Measurements from ENCODE around the gene EBF4. TPM values are rescaled to one million over a fixed set of nuclear protein-coding genes. Genes with fewer than 3 reads are reported as not detected.

EBF4 gene
- total RNA-seq, 1 experiment from 2014 or later: 2.7 TPM

DNA sequence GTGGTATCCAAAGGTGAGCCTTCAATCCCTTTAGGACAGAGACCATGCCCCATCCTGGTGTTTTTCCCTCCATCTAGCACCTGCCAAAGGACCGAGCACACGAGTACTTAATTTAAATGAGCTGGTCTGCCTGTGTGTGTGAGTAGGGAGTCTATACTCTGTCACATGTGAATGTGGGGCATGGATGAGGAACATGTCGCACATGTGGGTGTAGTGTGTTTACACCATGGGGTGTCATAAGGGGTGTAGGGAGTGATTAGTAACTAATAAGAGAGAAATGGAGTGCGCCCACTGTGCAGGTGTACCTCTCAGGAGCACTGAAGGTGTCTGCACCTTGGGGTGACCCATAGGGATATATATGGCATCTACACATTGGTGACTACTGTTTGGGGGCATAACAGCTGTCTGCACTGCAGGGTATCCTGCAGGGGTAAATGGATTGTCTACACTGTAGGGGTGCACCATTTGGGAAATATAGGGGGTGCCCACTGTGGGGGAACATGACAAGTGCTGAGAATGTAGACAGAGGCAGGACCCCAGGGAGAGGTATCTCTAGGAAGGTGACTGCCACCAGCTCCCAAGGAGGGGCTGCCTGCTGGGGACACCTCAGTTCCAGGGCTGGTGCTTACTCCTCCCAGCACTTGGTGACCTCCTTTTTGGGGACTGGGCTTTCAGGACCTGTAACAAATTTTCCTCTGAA lies 53.5 kb downstream of the EBF4 start (continued):
- TF ChIP-seq, protein P1, sequence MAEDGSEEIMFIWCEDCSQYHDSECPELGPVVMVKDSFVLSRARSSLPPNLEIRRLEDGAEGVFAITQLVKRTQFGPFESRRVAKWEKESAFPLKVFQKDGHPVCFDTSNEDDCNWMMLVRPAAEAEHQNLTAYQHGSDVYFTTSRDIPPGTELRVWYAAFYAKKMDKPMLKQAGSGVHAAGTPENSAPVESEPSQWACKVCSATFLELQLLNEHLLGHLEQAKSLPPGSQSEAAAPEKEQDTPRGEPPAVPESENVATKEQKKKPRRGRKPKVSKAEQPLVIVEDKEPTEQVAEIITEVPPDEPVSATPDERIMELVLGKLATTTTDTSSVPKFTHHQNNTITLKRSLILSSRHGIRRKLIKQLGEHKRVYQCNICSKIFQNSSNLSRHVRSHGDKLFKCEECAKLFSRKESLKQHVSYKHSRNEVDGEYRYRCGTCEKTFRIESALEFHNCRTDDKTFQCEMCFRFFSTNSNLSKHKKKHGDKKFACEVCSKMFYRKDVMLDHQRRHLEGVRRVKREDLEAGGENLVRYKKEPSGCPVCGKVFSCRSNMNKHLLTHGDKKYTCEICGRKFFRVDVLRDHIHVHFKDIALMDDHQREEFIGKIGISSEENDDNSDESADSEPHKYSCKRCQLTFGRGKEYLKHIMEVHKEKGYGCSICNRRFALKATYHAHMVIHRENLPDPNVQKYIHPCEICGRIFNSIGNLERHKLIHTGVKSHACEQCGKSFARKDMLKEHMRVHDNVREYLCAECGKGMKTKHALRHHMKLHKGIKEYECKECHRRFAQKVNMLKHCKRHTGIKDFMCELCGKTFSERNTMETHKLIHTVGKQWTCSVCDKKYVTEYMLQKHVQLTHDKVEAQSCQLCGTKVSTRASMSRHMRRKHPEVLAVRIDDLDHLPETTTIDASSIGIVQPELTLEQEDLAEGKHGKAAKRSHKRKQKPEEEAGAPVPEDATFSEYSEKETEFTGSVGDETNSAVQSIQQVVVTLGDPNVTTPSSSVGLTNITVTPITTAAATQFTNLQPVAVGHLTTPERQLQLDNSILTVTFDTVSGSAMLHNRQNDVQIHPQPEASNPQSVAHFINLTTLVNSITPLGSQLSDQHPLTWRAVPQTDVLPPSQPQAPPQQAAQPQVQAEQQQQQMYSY (CRISPR knock-in tag; IDR thresholded peaks at IDR 0.05): no peak
- TF ChIP-seq SP1 (CRISPR knock-in tag; conservative IDR thresholded peaks at IDR 0.05) (no peak), SOX15 (CRISPR knock-in tag; IDR thresholded peaks at IDR 0.05) (no peak)
- TF ChIP-seq, protein P2, sequence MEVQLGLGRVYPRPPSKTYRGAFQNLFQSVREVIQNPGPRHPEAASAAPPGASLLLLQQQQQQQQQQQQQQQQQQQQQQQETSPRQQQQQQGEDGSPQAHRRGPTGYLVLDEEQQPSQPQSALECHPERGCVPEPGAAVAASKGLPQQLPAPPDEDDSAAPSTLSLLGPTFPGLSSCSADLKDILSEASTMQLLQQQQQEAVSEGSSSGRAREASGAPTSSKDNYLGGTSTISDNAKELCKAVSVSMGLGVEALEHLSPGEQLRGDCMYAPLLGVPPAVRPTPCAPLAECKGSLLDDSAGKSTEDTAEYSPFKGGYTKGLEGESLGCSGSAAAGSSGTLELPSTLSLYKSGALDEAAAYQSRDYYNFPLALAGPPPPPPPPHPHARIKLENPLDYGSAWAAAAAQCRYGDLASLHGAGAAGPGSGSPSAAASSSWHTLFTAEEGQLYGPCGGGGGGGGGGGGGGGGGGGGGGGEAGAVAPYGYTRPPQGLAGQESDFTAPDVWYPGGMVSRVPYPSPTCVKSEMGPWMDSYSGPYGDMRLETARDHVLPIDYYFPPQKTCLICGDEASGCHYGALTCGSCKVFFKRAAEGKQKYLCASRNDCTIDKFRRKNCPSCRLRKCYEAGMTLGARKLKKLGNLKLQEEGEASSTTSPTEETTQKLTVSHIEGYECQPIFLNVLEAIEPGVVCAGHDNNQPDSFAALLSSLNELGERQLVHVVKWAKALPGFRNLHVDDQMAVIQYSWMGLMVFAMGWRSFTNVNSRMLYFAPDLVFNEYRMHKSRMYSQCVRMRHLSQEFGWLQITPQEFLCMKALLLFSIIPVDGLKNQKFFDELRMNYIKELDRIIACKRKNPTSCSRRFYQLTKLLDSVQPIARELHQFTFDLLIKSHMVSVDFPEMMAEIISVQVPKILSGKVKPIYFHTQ (CRISPR knock-in tag; IDR thresholded peaks at IDR 0.05): no peak

DNA sequence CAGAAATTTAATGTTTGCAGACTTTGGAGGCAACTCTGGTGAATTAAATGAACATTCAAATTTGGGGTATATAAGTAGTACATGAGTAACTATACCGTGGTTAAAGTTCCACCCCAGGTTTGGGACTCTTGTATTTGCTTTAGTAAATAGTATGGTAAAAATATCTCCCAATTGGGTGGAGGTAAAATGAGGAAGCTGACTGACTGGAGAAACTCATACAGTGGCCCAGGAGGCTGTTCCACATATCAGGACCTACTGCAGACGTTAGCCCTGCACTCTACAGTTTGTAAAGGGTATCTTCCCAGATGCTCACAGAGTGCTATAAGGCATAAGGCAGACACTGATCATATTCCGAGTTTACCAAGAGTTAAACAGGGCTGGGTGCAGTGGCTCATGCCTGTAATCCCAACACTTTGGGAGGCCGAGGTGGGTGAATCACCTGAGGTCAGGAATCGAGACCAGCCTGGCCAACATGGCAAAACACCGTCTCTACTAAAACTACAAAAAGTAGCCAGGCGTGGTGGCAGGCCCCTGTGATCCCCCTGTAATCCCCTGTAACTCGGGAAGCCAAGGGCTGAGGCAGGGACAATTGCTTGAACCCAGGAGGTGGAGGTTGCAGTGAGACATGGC lies 54.2 kb downstream of the EBF4 start:
- ChIA-PET POLR2A (no interaction called here), CTCF (no interaction called here)
- peaks cover 38% of the 10 kb centered on the region for H3K4me1 Mint-ChIP-seq
- no peaks in the 10 kb centered on the region for H3K36me3 Mint-ChIP-seq
- ATAC-seq: no peak
- H3K27me3 Mint-ChIP-seq (ENCODE audit: low read depth): peaks cover 95% of the 10 kb centered on the region
- DNase-seq (ENCODE audit: low spot score): no peak
- H3K4me3 Mint-ChIP-seq: no peak overlapping the region
- H3K9me3 Mint-ChIP-seq: no peaks in the 10 kb centered on the region
- no peak overlapping the region for H3K27ac Mint-ChIP-seq
- TF ChIP-seq SP1 (CRISPR knock-in tag; conservative IDR thresholded peaks at IDR 0.05): no peak
- TF ChIP-seq, protein P3, sequence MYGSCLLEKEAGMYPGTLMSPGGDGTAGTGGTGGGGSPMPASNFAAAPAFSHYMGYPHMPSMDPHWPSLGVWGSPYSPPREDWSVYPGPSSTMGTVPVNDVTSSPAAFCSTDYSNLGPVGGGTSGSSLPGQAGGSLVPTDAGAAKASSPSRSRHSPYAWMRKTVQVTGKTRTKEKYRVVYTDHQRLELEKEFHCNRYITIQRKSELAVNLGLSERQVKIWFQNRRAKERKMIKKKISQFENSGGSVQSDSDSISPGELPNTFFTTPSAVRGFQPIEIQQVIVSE (CRISPR knock-in tag; IDR thresholded peaks at IDR 0.05; ENCODE audit: borderline replicate concordance): no peak

DNA sequence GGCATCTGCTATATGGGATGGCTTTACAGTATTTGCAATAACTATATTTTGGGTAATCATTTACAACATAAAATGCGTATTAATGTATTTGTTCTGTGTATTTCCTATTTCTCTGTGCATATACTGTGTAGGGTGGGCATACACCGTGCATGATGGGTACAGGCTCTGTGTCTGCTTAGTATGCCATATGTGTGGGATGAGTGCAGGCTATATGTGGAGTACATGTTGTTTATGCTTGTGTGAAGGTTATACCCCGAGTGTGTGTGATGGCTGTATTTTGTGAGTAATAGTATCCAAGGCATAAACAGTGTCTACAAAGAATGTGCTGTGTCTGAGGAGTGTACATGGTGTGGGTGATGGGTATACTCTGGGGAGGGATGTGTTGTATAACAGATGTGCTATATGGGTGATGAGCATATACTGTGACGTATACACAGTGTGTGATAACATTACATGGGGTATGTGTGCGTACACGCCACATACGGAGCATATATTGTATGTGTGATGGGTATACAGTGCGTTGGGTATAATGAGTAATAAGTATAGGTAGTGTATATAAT lies 55.2 kb downstream of the EBF4 start:
- TF ChIP-seq ELF4 (CRISPR knock-in tag; IDR thresholded peaks at IDR 0.05; ENCODE audit: low read depth): no peak
- TF ChIP-seq, protein P4, sequence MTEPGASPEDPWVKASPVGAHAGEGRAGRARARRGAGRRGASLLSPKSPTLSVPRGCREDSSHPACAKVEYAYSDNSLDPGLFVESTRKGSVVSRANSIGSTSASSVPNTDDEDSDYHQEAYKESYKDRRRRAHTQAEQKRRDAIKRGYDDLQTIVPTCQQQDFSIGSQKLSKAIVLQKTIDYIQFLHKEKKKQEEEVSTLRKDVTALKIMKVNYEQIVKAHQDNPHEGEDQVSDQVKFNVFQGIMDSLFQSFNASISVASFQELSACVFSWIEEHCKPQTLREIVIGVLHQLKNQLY (CRISPR knock-in tag; IDR thresholded peaks at IDR 0.05): no peak
- no peaks in the 10 kb centered on the region for H3K36me3 Mint-ChIP-seq
- ATAC-seq (no peak), DNase-seq (ENCODE audit: low spot score) (no peak)
- peaks cover 38% of the 10 kb centered on the region for H3K4me1 Mint-ChIP-seq
- no peaks in the 10 kb centered on the region for H3K9me3 Mint-ChIP-seq
- POLR2A ChIA-PET: no interaction called here
- H3K27ac Mint-ChIP-seq: no peak overlapping the region
- peaks cover 89% of the 10 kb centered on the region for H3K27me3 Mint-ChIP-seq (ENCODE audit: low read depth)
- no peak overlapping the region for H3K4me3 Mint-ChIP-seq
- CTCF ChIA-PET: no interaction called here

DNA sequence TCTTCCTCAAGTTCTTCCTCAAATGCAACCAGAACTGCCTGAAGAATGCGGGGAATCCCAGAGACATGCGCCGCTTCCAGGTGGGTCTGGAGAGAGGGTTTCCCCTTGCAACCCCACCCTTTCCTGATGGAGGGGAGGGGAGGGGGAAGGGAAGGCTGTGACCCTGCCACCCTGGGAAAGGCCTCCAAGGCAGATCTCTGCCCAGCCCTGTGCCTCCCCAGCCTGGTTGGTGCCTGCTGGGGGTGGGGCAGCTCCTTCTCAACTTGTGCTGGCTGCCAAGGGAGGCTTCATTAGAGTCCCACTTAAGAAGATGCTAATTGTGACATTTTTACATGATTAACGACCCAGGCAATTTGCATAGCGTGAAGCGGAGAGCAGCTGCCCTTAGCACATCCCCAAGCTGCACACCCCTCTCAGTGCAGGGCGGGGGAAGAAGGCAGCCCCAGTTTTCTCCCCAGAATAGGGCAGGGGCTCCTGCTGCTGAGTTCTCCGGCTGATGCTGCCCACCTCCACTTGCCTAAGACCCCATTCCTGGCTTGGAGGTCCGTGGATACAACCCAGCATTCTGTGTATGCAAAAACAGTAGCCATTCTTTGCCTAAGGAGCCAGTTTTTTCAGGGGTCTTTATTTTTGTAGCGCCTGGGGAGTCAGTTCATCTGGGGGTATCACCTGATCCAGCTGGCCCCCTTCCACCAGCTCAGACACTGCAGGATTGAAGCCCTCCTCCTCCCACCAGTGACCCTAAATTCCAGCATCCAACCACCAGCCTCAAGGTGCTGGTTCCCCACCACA lies 56.2 kb downstream of the EBF4 start:
- DNase-seq (ENCODE audit: low spot score) (peak; percentile 64), ATAC-seq (peak; percentile 36)
- no peaks in the 10 kb centered on the region for H3K36me3 Mint-ChIP-seq
- CTCF ChIA-PET: interaction anchor here (0.7 to 2.7 kb wide), 3 partner anchors 55 to 305 kb away, joined by 3 to 8 read pairs (median 4); no protein-coding TSS in a partner anchor
- H3K27ac Mint-ChIP-seq: no peak overlapping the region
- peak overlapping the region; percentile 43 for H3K4me3 Mint-ChIP-seq
- TF ChIP-seq, protein P5, sequence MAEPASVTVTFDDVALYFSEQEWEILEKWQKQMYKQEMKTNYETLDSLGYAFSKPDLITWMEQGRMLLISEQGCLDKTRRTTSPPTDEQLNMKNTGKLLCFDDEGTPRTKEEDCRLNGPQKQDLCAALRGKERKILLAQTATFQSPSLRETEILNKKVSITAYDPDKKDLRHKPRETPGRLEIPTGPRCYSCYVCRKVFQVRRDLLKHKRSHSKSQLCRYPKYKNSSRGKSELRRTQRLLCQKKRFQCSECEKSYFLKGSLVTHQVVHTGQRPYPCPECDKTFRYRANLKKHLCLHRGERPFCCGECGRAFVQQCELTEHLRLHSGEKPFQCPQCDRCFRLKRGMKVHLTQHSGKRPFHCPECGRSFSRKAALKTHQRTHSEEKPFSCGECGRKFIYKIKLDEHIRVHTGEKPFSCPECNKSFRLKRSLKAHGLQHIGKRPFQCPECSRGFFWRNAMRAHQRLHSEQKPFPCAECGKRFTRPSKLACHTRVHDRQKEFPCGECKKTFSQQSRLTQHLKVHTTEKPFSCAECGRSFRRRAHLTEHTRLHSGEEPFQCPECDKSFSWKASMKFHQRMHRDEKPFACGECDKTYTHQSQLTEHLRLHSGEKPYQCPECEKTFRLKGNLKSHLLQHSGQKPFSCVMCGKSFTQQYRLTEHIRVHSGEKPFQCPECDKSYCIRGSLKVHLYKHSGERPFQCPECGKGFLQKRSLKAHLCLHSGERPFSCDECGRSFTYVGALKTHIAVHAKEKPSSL (CRISPR knock-in tag; conservative IDR thresholded peaks at IDR 0.05): no peak
- TF ChIP-seq CREB1 (CRISPR knock-in tag; IDR thresholded peaks at IDR 0.05) (no peak), JUN (CRISPR knock-in tag; IDR thresholded peaks at IDR 0.05) (no peak)
- TF ChIP-seq, protein P6, sequence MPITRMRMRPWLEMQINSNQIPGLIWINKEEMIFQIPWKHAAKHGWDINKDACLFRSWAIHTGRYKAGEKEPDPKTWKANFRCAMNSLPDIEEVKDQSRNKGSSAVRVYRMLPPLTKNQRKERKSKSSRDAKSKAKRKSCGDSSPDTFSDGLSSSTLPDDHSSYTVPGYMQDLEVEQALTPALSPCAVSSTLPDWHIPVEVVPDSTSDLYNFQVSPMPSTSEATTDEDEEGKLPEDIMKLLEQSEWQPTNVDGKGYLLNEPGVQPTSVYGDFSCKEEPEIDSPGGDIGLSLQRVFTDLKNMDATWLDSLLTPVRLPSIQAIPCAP (CRISPR knock-in tag; IDR thresholded peaks at IDR 0.05): no peak
- peaks cover 32% of the 10 kb centered on the region for H3K4me1 Mint-ChIP-seq
- POLR2A ChIA-PET: interaction anchor here (0.6 kb wide), 1 partner anchor 100 kb away, joined by 4 read pairs; no protein-coding TSS in a partner anchor
- H3K27me3 Mint-ChIP-seq (ENCODE audit: low read depth): peaks cover 90% of the 10 kb centered on the region
- H3K9me3 Mint-ChIP-seq: no peaks in the 10 kb centered on the region
